Measurements from ENCODE around the gene C16orf95.
"Not testable (repeated sequence)": the region's sequence is repeated elsewhere in the genome, so short reads cannot be mapped to it uniquely, and the experiment has no call there.

The C16orf95 gene

DNA sequence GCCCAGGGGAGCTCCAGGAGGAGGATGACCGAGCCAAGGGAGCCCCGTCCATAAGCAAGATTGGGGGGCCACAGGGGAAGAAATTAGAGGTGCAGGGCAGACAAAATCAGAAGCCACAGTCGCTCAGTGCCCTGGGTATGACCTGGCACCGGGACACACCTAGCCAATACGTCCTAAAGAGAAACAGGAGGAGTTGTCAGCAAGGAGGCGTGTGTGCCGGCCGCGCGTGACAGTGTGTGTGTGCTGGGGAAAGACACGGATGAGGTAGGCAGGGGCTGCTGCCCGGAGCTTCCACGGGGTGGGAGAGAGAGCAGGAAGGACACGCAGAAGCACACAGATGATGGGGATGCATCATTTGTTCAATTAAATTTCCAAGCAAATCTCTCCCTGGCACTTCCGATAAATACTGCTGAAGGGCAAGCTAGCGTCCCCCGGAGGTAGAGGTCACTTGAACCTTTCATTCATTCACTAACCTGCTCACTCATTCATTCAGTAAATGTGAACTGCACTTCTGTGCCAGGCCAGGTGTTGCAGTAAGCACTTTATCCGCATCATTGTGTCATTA, 38.0 kb downstream of the C16orf95 start:
- DNase-seq, result no peak

DNA sequence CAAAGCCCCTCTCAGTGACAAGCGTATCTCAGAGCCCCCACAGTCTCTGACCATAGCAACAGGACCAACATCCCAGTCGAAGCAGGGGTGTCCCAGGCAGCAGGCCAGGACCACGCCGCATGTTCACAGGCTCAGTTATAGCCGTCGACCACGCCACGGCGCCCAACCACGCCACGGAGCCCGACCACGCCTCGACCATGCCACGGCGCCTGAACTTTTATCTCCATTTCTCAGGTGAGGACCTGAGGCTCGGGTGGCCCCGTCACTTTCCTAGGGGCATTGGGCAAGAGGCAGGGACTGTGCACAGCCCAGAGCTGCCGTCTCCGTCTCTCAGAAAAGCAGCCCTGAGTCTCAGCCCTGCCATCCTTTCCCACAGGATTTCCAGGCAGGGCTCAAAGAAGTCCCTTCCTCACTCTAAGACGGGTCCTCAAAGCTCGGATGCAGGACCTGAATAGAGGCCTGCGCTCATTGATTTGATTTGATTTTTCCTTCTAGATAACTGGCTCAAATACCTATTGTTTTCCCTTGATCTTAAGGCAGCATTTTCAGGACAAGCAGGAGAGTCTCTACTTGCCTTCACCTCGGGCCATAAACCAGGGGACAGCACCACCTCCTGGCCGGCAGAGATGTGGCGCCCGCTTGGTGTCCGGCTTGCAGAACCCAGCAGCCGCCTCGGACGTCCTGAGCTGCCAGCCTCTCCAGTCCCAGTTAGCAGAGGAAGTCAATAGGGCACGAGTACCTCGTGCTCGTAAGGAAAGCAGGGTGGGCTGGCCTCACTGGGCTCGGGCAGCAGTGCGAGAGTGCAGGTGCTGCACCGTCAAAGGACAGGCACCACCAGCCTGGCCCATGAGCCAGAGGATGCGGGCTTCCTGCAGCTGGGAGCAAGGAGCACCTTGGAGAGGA, 38.8 kb downstream of the C16orf95 start:
- DNase-seq, result peak; percentile 23

DNA sequence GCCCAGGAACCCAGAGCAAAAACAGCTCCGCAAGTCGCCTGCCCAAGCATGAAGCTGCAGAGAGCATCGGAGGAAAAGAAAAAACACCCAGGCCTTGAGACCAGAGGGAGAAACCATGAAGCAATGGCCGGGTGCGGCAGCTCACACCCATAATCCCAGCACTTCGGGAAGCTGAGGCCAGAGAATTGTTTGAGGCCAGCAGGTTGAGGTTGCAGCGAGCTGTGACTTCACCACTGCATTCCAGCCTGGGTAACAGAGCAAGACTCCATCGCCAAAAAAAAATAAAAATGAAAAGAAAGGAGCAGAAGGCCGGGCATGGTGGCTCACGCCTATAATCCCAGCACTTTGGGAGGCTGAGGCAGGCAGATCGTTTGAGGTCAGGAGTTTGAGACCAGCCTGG, 40.3 kb downstream of the C16orf95 start:
- DNase-seq, result no peak

DNA sequence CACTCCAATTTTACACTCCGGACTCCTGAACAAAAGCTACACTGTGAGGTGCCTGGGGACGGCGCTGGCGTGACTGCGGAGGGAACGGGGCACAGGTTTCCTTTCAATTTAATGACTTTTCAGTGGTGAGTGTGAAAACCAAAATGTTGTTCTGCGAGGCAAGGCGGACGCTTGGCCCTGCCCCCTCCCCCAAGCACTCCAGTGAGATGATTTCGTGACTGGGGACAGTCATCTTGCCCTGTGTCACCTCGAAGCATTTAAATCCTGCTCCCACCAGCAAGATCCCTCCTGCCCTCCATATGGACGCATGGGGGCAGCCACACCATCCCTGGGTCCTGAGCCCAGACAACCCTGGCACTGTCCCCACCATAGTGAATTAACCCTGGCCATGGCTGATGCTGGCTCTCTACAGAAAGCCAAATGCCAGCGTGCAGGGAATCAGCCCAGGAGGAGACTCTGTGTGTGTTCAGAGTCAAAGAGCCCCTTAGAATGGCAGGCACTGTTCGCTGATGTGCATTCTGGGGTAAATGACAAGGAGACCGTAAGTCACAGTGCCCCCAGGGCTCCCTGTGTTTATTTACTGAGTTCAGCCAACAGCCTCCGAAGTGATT, 41.0 kb downstream of the C16orf95 start:
- no peak for DNase-seq

DNA sequence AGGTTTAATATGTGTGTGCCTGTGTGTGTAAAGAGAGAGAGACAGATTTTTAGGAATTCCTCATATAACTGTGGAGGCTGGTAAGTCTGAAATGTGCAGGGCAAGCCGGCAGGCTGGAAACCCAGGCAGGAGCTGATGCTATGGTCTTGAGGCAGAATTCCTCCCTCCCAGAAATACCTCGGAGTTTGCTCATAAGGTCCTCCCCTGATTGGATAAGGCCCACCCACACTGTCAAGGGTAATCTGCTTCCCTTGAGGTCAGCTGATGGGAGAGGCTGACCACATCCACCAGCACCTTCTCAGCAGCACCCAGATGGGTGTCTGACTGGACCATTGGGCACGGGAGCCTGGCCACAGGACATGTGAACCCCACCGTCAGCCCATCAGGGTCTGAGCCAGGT, 42.4 kb downstream of the C16orf95 start:
- DNase-seq, result no peak

DNA sequence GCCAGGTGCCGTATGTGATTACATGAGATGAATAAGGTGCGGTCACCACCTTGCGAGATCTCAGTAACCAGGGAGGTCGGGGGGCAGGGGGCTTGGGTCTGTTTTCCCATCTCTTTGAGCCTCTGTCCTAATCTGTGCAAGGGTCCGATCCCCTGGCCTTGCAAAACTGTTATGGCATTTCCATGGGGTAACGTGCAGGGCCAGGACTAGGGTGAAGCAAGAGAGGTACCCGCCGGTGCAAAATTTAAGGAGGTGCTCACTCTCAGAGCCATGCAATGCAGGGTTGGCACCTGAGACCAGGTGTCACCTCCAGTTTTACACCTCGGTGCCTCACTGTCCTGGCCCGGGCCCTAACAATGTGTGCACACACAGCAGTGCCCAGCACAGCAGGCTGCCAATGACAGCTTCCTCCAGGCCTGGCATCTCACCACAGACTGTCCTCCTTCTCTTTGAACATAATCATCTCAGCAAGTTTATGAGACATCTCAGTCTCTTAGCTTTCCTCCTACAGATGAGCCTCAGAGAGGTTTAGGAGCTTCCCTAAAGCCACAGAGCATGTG, 43.6 kb downstream of the C16orf95 start:
- DNase-seq, result no peak

DNA sequence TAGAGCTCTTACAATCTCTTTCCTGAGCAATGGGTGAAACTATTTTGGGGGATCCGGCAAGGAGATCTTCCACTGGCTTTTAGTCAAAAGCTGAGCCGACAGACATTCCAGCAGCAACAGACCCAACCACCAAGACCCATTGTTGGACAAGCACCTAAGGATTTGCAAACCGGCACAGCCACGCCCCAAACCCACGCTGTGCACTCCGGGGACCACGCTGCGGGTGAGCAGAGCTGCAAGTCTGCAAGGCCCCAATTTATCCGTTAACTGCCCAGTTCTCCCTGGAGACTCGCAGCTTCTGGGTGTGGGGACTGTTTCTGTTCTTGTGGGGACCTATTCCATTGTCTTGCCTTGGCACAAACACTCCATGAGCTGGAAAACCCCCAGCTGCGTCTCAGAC, 45.9 kb downstream of the C16orf95 start:
- DNase-seq, result no peak

DNA sequence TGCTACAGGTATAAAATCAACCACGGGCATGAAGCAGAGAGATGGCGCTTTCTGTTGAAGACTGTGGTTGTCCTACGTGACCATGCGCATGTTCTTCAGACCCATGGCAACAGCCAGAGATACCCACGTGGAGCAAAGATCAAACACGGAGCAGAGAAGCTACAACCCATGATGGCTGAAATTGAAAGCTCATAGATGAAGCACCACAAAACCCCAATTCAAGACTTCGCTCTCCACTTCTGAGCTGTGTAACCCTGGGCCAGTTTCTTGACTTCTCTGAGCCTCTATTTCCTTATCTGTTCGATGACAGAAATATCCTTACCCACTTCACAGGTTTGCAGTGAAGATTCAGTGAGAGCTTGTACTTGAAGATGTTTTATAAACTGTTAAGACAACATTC, 49.6 kb downstream of the C16orf95 start:
- DNase-seq, result no peak

DNA sequence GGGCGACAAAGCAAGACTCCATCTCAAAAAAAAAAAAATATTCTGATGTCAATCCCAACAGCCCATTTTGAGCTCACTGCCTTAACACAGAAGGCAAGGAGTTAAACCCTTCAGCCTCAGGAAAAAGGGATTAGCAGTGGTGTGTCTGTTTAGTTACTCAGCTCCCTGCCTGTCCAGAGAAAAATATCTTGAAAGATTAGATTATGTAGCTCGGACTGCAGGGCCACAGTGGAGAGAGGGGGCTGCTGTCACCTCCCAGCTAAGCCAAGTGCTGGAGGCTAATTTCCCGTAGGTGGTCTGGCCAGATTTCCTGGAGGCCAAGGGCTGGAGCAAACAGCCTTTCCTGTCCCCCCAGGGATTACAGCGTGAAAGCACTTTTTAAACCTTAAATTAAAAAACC, 50.3 kb downstream of the C16orf95 start:
- no peak for DNase-seq

DNA sequence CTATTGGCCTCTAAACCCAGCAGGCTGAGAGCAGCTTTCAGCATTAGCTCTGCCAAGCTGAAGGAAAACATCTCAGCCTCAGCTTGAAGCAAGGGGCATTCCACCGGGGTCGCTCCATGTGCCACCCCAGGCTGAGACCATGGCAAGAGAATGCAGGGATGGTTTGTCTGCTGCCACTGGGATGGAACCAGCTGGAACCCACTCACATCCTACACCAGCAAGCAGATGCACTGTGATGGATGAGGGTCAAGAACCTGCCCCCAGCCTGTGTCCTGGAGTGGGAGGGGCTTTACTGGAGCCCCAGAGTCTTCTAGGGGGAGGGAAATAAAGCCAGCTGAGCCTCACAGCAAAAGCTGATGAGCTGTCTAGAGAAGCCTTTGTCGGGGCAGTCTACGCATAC, 51.9 kb downstream of the C16orf95 start:
- no peak for DNase-seq

DNA sequence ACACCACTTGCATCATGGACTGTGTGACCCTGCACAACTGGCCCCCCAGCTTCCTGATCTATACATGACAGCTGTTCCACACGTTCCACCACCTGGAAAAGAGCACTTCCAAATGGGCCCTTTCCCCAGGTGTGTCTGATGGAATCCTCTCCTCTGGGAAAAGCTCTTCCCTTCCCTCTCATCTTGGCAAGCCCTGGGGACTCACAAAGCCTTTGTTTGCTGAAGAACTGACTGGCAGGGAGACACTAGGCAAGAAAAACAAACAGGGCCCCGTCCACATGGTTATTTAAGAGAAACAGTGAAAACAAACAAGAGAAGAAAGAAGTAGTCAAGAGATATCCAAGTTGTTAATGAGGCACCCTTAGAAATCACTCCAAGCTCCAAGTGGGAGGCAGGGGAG, 52.6 kb downstream of the C16orf95 start:
- no peak for DNase-seq

DNA sequence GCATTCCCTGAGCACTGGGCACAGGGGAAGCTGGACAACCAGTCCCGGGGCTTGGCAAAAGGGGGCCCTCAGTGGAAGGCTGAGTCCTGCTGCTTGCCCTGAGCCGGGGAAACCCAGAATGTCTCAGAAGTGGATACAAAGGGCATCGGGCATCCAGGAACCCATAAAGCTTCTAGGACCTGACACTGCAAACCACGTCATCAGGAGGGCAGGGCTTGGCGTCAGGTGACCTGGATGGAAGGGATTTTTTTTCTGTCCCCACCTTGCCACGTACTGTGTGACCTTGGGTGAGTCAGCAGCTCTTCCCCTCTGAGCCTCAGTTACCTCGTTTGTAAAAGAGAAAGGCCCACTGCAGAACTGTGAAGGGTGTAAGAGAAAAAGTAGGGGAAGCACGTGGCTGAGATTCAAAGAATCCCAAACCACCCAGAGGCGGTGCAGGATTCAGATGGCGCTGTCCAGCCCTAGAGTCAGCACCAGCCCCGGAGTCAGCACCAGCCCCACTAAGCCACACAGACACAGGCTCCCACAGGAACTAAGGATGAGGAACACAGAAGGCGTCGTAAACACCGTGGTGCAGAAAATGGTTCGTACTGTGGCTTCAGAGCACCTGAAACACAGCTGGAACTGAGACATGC, 53.7 kb downstream of the C16orf95 start:
- DNase-seq, result no peak

DNA sequence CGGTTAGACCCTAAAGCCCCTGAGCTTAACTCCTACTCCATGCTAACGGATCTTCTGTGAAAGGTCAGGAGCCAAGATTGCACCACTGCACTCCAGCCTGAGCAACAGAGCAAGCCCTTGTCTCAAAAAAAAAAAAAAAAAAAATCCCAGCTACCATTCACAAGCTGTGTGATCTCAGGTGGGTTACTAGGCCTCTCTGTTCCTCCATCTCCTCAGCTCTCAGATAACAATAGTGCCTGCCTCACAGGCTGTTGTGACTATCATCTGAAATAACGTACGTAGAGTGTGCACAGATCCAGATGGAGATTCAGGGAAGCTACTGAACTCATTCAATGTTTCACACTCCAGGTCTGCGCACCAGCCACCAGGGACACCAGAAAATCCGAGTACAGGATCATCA, 57.8 kb downstream of the C16orf95 start:
- DNase-seq, result no peak

DNA sequence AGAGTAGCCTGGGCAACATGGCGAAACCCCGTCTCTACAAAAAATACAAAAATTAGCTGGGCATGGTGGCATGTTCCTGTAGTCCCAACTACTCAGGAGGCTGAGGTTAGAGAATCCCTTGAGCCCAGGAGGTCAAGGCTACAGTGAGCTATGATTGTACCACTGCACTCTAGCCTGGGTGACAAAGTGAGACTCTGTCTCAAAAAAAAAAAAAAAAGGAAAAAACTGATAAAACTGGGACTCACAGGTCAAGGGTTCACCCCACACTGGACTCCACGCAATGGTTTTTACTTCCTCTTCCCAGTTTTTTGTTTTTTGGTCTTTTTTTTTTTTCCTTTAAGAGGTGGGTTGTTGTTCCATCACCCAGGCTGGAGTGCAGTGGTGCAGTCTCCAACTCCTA, 58.5 kb downstream of the C16orf95 start:
- not testable (repeated sequence) for DNase-seq

DNA sequence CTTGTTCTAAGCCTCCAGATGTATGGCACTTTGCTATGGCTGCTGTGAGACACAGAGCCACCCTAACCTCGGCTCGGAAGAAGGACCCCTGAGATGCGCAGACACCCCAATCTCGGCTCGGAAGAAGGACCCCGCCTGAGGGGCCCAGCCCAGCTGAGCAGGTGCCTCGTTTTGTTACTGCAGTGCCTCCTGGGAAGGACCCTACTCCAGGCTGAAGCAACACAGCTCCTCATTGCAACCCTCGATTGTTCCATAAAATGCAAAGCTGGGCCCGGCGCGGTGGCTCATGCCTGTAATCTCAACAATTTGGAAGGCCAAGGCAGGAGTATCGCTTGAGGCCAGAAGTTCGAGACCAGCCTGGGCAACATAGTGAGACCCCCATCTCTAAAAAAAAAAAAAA, 61.3 kb downstream of the C16orf95 start:
- DNase-seq, result no peak

DNA sequence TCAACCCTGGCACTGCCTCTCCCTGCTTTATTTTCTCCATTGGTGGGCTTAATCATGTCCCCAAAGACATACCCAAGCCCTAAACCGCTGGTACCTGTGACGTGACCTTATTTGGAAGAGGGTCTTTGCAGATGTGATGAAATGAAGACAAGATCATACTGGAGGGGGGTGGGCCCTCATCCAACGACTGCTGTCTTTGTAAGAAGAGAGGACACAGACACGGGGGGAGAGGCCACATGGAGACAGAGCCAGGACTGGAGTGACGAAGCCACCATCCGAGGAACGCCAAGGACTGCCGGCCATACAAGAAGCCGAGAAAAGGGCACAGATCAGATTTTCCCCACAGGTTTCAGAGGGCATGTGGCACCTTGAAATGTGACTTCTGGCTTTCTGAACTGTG, 62.5 kb downstream of the C16orf95 start:
- DNase-seq, result no peak

DNA sequence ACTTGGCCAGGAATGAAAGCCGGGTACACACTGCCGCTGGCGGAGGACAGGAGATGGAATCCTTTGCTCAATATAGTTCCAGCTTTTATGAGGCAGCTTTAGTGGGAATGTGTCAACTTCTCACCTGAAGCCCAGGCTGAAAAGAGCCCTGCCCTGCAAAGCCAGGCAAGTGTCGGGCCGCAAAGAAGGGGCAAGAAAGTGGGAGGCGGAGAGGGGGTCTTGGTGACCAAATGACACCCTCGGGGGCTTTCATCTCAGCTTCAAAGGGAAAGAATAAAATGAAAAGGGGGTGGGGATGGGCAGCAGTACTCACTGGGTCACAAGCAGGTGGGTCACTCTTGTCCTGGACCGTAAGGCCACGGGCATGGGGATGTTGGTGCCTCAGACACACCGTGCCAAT, 62.9 kb downstream of the C16orf95 start:
- DNase-seq, result no peak

DNA sequence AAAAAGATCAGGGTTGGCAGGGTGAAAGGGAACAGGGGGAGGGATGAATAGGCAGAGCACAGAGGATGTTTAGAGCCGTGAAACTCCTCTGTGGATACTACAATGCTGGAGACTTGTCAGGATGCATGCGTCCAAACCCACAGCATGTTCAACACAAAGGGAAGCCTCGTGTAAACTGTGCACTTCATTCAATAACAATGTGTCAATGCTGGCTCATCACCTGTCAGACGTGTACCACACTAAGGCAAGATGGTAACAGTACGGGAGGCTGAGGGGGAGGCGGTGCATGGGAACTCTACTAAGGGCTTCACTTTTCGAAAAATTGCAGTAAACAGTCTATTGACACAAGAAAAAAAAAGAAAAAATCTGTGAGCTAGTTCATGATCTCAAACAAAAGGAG, 63.7 kb downstream of the C16orf95 start:
- DNase-seq, result no peak
